ENCODE measurements around the gene GPR150.

DNA sequence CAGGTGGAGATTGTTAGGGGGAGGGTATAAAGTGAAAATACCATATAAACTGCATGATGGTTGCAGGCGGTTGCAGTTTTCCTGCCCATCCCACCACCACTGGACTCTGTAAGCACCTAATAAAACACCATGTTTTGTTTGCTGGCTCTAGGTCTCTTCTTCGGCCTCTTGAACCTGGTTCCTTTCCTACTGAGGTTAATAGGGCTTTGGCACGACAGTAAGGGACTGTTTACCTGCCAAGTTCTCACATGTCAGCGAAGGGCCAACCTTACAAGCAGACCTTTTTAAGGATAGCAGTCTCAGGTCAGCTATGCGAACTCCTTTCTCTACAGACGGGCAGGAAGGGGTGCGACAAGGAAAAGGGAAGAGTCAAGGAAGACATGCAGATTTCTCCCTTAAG lies 23.3 kb downstream of the GPR150 start:
- TF ChIP-seq, protein P1, sequence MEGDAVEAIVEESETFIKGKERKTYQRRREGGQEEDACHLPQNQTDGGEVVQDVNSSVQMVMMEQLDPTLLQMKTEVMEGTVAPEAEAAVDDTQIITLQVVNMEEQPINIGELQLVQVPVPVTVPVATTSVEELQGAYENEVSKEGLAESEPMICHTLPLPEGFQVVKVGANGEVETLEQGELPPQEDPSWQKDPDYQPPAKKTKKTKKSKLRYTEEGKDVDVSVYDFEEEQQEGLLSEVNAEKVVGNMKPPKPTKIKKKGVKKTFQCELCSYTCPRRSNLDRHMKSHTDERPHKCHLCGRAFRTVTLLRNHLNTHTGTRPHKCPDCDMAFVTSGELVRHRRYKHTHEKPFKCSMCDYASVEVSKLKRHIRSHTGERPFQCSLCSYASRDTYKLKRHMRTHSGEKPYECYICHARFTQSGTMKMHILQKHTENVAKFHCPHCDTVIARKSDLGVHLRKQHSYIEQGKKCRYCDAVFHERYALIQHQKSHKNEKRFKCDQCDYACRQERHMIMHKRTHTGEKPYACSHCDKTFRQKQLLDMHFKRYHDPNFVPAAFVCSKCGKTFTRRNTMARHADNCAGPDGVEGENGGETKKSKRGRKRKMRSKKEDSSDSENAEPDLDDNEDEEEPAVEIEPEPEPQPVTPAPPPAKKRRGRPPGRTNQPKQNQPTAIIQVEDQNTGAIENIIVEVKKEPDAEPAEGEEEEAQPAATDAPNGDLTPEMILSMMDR (IDR thresholded peaks at IDR 0.05): no peak
- TF ChIP-seq, protein P2, sequence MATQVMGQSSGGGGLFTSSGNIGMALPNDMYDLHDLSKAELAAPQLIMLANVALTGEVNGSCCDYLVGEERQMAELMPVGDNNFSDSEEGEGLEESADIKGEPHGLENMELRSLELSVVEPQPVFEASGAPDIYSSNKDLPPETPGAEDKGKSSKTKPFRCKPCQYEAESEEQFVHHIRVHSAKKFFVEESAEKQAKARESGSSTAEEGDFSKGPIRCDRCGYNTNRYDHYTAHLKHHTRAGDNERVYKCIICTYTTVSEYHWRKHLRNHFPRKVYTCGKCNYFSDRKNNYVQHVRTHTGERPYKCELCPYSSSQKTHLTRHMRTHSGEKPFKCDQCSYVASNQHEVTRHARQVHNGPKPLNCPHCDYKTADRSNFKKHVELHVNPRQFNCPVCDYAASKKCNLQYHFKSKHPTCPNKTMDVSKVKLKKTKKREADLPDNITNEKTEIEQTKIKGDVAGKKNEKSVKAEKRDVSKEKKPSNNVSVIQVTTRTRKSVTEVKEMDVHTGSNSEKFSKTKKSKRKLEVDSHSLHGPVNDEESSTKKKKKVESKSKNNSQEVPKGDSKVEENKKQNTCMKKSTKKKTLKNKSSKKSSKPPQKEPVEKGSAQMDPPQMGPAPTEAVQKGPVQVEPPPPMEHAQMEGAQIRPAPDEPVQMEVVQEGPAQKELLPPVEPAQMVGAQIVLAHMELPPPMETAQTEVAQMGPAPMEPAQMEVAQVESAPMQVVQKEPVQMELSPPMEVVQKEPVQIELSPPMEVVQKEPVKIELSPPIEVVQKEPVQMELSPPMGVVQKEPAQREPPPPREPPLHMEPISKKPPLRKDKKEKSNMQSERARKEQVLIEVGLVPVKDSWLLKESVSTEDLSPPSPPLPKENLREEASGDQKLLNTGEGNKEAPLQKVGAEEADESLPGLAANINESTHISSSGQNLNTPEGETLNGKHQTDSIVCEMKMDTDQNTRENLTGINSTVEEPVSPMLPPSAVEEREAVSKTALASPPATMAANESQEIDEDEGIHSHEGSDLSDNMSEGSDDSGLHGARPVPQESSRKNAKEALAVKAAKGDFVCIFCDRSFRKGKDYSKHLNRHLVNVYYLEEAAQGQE (IDR thresholded peaks at IDR 0.05; ENCODE audit: insufficient read depth in 1 of 2, low read depth in 2 of 2, low read length in 1 of 2): no peak
- no peak for TF ChIP-seq POLR2AphosphoS5 (IDR thresholded peaks at IDR 0.05; ENCODE audit: low read depth, low read length)
- no peak for TF ChIP-seq SIN3A (IDR thresholded peaks at IDR 0.05; ENCODE audit: borderline replicate concordance, insufficient read depth, low read depth, low read length)
- TF ChIP-seq TCF7L2 (IDR thresholded peaks at IDR 0.05; ENCODE audit: low read depth, low read length): no peak
